Mucosa of gallbladder (tissue), 1 donor: ENCODE data around the gene UBTF. TPM values are rescaled to one million over a fixed set of nuclear protein-coding genes. Genes with fewer than 3 reads are reported as not detected.

Experiments used
- DNase-seq: peaks from one replicate; pipeline ENCODE4 v3.0.0-alpha.2; 2020; ENCODE audit warnings: low spot score
- total RNA-seq: library from RNA; stranded (reverse); gene quantifications from one replicate; pipeline ENCODE4 v1.2.1, GENCODE V29; 2021
- donor health status: DM: no; HTN: no; CAD: no.

Gene UBTF, protein sequence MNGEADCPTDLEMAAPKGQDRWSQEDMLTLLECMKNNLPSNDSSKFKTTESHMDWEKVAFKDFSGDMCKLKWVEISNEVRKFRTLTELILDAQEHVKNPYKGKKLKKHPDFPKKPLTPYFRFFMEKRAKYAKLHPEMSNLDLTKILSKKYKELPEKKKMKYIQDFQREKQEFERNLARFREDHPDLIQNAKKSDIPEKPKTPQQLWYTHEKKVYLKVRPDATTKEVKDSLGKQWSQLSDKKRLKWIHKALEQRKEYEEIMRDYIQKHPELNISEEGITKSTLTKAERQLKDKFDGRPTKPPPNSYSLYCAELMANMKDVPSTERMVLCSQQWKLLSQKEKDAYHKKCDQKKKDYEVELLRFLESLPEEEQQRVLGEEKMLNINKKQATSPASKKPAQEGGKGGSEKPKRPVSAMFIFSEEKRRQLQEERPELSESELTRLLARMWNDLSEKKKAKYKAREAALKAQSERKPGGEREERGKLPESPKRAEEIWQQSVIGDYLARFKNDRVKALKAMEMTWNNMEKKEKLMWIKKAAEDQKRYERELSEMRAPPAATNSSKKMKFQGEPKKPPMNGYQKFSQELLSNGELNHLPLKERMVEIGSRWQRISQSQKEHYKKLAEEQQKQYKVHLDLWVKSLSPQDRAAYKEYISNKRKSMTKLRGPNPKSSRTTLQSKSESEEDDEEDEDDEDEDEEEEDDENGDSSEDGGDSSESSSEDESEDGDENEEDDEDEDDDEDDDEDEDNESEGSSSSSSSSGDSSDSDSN
- 95.6 TPM for total RNA-seq

DNA sequence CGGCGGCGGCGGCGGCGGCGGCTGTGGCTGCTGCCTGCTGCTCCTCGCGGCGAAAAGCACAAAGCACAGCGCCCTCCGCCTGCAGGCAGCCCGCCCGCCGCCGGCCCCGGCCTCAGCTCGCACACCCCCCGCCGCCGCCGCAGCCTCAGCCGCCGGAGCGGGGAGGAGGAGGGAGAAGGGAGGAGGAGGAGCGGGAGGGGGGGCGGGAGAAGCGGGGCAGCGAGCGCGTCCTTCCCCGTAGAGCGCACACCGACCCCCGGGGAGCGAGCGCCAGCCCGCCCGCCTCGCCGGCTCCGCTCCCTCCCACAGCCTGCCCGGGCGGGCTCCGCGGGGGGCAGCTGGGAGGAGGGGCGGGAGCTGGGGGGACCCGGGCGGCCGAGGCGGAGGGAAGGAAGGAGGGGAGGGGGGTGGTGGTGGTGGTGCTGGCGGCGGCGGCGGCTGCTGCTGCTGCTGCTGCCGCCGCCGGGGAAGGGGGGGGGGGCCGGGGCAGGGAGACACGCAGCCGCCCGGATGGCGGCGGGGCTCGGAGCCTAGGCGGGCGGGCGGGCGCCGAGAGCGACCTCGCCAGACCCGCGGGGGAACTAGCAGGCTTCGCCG lies at the start of gene UBTF:
UBTF (minus strand) TSS at position 60 of the 597 bp plus-strand sequence. CDS start 1,446 bp downstream, outside the sequence.
- DNase-seq, result peak; percentile 52

DNA sequence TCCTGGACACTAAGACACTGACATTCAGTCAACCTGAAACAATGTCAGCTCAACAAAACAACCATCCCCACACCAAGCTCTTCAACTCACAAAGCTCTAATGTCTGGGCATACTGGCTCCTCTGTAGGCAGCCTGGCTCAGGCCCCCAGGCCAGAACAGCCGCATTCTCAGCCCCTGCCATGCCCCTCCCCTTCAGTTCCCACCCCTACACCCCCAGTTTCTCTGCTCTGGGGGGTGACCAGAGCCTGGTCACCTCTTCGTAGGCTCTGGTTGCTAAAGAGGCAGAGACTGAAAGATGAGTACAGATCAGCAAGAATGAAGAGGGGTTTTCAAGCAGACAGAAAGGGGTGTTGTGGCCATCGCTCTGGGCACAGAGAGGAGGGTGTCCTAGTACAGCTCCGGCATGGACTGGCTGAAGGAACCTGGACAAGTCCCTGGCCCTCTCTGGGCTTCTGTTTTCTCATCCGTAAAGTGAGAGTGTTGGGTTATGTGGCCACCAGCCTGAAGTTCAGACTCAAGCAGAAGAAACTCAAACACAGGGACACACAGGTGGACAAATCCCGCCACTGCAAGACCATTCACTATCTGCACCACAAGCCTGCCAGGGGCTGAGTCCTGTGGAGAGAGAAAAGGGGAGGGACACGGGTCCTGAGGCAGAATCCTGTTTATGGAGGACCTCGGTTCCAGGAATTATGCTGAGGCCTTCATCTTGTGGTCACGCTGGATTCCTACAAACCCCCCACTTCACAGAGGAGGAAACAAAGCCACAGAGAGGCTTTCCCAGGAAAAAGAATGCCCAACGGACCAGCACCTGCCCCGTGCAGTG lies 49.4 kb upstream of the UBTF start:
- no peak for DNase-seq

GRCh38 chr17:44267818-44268490 lies 48.5 kb upstream of the UBTF start, which contains the start of gene SLC4A1:
Gene SLC4A1, minus strand, starts transcription at chr17:44268135. Its CDS starts 5,269 bp downstream, at chr17:44262866.
- DNase-seq, result no peak

GRCh38 chr17:44267165-44267455 lies 47.6 kb upstream of the UBTF start:
- no peak for DNase-seq

DNA sequence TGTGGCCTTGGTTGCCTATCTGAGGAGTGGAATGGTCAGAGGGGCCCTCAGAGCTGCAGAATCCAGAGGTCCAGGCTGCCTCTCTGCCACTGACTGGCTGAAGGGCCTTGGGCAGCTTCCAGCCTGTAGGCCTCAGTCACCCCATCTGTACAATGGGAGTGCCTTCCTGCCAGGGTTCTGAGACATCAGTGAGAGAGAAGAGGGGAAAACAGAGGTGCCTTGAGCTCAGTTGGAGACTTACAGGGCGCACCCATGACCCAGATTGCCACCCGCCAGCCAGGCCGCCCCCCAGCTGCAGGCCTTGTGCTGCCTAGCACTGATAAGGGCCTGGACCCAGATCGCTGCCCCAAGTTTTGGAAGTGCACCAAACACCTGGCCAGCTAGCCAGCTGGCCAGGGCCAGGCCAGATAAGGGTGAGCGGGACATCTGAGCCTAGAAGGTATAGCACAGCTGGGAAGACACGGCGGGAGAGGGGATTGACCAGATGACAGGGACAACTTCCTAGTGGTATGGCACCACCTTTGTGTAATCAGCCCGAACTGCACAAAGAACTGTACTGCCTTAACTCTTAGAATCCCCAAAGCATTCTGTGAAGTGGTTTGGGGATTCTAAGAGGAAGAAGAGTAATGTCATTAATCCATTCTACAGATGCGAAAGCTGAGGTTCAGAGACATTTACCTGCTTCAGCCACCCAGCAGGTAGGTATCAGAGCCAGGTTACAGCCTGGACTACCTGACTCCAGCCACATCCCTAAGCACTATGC lies 47.1 kb upstream of the UBTF start:
- DNase-seq, result no peak

DNA sequence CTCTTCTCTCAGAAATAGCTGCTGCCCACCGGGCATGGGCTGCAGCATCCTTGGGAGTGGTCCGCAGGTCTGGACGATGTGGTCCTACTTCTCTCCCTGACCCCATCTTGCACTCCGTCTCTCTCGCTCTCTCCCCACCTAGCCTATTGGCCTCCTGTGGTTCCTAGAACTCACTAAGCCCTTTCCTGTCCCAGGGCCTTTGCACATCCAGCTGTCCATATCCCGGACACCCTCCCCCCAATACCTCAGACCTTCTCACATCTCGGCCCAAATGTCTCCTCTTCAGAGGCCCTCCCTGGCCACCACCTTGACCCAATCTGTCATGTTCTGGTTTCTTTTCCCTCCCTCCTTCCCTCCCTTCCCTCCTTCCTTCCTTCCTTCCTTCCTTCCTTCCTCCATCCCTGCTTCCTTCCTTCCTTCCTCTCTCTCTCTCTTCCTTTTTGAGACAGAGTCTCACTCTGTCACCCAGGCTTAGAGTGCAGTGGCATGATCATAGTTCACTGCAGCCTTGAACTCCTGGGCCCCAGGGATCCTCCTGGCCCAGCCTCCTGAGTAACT lies 43.9 kb upstream of the UBTF start:
- DNase-seq, result no peak

- DNase-seq, result no peak
Observed at GRCh38 chr17:44262654-44263225, 43.3 kb upstream of the UBTF start.

DNA sequence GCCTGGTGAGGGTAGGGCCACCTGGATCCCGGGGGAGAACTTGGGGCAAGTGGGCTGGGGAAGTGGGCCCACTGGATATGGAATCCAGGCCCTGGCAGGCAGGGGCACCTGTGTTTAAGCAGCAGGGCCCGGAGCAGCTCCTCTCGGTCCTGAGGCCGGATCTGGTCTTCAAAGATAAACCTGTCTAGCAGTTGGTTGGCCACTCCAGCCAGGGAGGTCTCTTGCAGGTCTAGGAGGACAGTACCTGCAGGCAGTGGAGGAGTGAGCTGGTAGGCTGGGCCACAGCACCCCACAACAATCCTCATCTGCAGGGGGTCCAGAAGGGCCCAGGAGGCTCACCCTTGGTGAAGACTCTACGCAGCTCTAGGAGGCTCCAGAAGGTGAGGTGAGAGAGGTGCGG lies 40.8 kb upstream of the UBTF start:
- no peak for DNase-seq

GRCh38 chr17:44258811-44259351 lies 39.4 kb upstream of the UBTF start:
- no peak for DNase-seq

GRCh38 chr17:44257815-44258760 lies 38.6 kb upstream of the UBTF start:
- no peak for DNase-seq

DNA sequence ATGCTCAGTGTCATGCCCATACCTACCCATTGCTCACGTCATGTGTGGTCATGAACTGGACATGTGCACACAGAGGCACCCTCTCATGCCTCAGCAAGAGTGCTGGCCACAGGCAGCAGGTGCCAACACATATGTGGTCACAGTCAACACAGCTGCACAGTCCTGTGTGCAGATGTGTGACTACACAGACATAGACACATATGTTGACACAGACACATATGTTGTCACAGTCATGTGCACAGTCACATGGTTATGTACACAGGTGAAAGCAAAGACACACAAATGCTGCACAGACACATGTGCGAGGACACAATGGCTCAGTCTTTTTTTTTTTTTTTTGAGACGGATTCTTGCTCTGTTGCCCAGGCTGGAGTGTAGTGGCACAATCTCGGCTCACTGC lies 37.2 kb upstream of the UBTF start:
- no peak for DNase-seq

- no peak for DNase-seq
Observed at GRCh38 chr17:44255915-44256314, 36.4 kb upstream of the UBTF start.

DNA sequence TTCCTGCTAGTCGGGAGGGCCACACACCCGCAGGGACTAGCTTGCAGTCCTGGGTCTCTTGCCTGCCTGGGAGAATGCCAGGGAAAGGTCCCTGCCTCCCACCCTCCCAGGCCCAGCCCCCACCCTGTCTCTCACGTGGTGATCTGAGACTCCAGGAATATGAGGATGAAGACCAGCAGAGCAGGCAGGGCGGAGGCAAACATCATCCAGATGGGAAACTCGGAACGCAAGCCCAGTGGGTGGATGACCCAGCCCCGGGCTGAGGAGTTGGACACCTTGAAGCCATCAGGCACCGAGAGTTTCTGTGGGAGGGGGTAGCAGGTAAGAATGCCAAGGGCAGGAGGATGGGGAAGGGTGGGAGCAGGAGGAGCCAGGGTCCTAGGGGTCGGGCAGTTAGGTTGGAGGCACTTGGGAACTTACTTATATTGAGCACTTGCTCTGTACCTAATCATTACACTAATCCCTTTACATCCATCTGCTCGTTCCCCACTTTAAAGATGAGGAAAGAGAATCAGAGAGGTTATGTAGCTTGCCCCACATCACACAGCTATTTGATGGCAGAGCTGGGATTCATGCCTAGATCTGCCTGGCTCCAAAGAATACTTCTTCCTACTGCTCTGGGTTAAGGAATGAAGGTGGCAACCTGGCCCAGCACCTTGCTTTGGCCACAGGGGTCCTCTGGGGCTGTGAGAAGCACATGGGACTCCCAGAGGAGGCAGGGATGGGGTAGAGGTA lies 35.1 kb upstream of the UBTF start:
- no peak for DNase-seq

GRCh38 chr17:44253006-44253405 lies 33.5 kb upstream of the UBTF start:
- no peak for DNase-seq

DNA sequence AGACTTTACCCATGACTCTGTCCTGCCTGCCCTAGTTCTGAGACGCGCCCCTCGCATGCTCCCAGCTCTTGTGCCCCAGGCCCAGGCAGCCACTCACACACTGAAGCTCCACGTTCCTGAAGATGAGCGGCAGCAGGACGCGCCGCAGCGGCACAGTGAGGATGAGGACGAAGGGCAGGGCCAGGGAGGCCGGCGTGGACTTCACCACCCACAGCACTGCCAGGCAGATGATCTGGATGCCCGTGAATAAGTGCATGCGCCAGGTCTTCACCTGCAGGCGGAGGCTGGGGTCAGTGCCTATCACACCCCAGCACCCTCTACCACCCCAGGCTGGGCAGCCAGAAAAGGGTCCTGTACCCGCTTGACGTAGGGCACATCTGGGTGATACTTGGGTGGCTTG lies 31.6 kb upstream of the UBTF start:
- DNase-seq, result no peak

GRCh38 chr17:44249501-44250246 lies 30.2 kb upstream of the UBTF start:
- DNase-seq, result no peak
